Activated CD4-positive, alpha-beta T cell treated with anti-CD3 and anti-CD28 coated beads, Interleukin-2, amount 50 U/mL, for 16 hours (primary cell): ENCODE results near the gene IAH1.
"Not testable (repeated sequence)": the region's sequence is repeated elsewhere in the genome, so short reads cannot be mapped to it uniquely, and the experiment has no call there.

ENCODE experiments used
- DNase-seq: peaks from one replicate; pipeline ENCODE4 v3.0.0-alpha.2; 2020

IAH1 gene

GRCh38 chr2:9473985-9474360 is 378 bp upstream of the IAH1 start:
- peak; percentile 59 for DNase-seq

DNA sequence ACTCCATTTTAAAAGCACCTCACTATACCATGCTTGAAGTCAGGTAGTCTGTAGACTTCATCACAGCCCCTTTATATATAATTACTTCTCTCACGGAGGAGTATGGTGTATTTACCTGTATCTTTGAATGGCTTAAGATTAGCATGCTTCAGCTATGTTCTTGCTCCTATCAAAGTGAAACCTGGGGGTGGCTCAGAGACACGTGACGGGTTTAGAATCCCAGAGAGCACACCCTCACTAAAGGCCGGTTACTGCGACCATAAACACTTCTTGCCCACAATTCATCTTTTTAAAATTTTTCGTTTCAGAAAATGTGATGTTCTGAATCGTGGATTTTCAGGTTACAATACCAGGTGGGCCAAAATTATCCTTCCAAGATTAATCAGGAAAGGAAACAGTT is 3.6 kb downstream of the IAH1 start:
- DNase-seq: peak; percentile 17

DNA sequence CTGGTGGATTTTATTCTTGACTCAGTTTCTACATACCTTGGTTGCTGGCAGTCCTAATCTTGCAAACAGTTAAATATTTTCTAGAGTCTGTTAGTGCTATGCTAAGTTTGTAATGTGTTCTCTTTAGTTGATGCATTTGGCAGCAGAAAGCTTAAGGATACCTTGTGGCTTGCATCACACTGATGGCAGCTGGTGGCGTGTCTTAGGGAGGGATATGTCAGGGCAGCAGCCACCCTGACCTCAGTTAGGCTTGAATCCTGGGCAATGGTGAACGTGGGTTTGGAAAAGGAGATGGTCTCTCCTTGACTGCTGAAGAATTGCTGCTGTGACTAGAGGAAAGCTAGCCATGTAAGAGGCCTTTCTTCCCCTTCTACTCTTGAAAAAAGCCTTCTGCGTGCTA is 4.2 kb downstream of the IAH1 start:
- no peak for DNase-seq

- DNase-seq: no peak
These were observed 5.8 kb downstream of the IAH1 start for GRCh38 chr2:9480157-9480556.

- DNase-seq: no peak
These were observed 8.8 kb downstream of the IAH1 start for GRCh38 chr2:9483107-9483506.

GRCh38 chr2:9484533-9484932 is 10.2 kb downstream of the IAH1 start:
- no peak for DNase-seq

- no peak for DNase-seq
These were observed 14.5 kb downstream of the IAH1 start for GRCh38 chr2:9488583-9489547.

GRCh38 chr2:9490789-9491188 is 16.4 kb downstream of the IAH1 start:
- DNase-seq: no peak

DNA sequence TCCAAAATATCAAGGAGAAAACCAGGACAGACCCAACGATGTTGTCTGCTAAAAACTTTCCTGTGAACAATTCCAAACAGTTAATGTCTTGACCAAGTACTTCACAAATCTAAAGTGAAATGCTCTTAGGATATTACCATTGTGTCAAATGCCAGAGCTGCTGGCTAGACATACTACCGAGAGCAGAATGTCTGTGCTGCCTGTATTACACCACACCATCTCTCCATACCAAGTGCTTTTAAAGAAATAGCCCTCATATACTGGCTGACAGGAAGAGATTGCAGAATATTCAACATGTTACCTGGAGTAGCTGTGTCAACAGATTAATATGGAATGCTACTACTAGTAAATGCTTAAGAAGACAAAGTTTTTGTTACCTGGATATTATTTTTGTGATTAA is 18.6 kb downstream of the IAH1 start:
- no peak for DNase-seq

DNA sequence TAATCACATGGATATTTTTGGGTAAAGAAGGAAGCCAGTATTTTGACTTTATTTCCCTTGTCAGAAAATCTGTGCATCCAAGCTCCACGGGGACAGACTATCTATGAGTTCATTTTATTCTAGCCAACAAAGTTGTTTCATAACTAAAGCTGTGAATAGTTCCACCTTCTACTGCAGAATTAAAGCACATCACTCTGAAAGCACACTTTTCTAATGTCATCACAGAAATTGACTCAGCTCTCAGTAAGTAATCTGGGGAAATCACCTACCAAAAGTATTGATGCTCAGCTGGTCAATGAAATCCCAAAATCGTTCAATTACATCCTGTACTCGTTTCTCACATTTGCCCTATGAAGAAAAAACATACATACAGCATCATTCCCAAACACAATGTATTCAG is 19.1 kb downstream of the IAH1 start:
- peak; percentile 23 for DNase-seq

- DNase-seq: peak; percentile 27
These were observed 19.7 kb downstream of the IAH1 start for GRCh38 chr2:9494081-9494480.

GRCh38 chr2:9497017-9497416 is 22.7 kb downstream of the IAH1 start:
- peak; percentile 14 for DNase-seq

DNA sequence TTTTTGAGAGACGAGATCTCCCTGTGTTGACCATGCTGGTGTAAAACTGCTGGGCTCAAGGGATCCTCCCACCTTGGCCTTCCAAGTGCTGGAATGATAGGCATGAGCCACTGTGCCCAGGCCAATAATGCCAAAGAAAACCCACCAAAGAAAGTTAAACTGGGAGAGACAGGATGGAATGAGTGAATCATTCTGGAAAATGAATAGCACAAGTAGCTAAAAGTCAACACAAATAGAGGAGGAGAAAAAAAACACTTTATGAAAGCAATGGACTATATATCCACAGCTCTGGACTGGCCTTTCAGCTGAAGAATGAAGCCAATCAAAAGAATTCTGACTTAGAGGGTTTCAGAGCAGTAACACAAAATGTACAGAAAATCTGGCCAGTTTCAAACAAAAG is 23.9 kb downstream of the IAH1 start:
- DNase-seq: no peak

- DNase-seq: no peak
These were observed 34.6 kb downstream of the IAH1 start for GRCh38 chr2:9508931-9509330.

GRCh38 chr2:9513946-9514345 is 39.6 kb downstream of the IAH1 start:
- DNase-seq: not testable (repeated sequence)

DNA sequence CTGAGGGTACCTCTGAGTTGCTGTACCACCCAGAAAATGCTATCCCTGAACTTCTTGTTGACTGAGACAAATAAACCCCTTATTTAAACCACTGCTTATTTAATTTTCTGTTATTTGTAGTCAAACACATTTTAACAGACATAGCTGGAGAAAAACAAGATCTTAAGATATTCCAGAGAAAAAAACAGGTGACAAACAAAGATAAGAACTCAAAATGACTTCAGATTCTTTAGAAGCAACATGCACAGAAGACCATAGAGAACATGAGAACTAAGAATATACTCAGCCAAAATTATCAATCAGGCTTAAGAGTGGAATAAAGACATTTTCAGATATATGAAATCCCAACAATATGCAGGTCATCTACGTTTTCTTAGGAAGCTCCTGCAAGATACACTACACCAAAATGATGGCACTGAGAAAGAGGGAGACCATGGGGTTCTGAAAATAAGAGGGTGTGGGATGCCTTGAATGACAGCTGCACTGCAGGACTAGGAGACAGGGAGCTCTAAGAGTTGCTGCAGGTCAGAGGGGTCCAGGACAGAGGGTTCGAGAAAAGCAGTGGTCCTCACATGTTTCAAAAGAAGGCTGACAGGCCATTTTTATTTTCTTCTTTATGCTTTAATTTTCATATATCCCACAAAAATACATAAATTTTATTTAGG is 42.9 kb downstream of the IAH1 start:
- no peak for DNase-seq

DNA sequence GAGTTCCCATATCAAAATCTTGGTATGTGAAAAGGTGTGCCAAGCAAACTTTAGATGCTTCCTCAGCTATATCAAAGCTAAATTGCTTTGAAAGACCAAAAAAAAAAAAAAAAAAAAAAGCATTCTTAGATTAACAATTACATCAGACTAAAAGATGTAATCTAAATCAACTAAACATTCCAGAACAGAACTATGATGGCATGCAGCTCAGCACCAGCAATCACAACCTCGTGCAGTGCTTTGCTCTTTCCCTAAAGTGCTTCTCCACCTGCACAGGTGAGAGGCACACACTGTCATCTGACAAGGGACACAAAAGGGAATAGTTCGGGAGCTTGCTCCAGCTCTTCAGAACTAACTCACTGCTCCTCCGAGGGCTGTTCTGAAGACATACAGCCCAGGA is 43.8 kb downstream of the IAH1 start:
- no peak for DNase-seq

DNA sequence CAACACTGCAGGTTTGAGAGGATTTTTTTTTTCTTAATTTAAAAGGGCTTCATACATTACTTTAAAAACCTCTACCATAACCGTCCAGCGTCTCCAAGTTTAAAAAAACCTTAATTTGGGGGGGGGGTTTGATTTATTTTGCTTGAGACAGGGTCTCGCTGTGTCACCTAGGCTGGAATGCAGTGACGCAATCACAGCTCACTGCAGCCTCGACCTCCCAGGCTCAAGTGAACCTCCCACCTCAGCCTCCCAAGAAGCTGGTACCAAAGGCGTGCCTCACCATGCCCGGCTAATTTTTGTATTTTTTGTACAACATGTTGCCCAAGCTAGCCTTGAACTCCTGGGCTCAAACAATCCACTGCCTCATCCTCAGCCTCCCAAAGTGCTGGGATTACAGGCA is 44.4 kb downstream of the IAH1 start:
- no peak for DNase-seq

- peak; percentile 6 for DNase-seq
These were observed 44.9 kb downstream of the IAH1 start for GRCh38 chr2:9519250-9519649.

DNA sequence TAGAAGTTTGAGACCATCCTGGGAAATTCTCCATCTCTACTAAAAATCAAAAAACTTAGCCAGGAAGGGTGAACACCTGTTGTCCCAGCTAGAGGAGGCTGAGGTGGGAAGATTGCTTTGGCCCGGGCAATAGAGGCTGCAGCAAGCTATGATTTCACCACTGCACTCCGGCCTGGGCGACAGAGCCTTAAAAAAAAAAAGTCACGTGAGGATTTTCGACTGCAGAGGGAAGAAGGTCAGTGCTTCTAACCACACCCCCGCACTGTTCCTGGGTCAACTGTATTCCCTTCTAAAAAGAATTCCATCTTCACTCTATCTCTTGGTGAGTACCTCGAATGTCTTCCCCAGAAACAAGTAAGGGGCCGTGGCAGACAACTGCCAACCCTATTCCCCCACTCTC is 49.9 kb downstream of the IAH1 start:
- DNase-seq: no peak

GRCh38 chr2:9525266-9525665 is 50.9 kb downstream of the IAH1 start:
- DNase-seq: no peak

GRCh38 chr2:9527995-9528787 is 53.8 kb downstream of the IAH1 start:
- no peak for DNase-seq

GRCh38 chr2:9532421-9532820 is 58.1 kb downstream of the IAH1 start:
- no peak for DNase-seq

DNA sequence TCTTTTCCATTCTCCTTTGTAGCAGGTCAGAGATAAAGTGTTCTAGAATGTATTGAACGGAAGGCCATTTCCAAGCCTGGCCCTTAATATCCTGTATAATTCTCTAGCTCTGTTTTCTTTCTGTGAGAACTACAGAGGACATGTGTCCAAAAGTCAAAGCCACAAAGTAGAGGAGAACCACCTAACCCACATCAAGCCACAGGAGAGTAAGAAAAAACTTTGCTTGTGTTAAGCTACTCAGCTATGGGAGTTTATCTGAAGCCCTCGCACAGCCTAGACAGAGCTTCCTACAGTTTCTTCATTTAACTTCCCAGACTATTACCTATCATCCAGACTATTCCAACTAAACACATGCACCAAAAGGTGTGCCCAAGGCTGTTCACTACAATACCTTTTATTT is 59.3 kb downstream of the IAH1 start:
- no peak for DNase-seq
